ENCODE measurements around the gene GCFC2.
"Not testable (repeated sequence)": the region's sequence is repeated elsewhere in the genome, so short reads cannot be mapped to it uniquely, and the experiment has no call there.

GCFC2 gene

DNA sequence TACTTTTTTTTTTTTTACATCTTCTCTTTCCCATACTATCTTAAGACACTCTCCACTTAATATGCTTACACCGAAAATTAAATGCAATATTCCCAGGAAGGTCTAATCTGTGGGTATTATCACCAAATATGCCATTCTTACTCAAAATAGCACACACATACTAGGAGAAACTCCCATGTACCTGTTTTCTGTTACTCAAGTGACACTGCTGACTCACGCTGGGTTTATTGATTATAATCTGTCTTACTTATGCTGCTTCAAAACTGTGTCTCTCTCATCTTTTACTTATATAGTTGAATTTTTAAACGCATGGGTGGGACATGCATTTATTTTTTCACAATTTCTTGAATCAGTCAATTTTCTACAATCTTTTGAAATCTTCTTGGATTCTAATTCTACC is 34.3 kb downstream of the GCFC2 start:
- DNase-seq = no peak

- no peak for DNase-seq
Measured at GRCh38 chr2:75675908-75676307, 34.8 kb downstream of the GCFC2 start.

DNA sequence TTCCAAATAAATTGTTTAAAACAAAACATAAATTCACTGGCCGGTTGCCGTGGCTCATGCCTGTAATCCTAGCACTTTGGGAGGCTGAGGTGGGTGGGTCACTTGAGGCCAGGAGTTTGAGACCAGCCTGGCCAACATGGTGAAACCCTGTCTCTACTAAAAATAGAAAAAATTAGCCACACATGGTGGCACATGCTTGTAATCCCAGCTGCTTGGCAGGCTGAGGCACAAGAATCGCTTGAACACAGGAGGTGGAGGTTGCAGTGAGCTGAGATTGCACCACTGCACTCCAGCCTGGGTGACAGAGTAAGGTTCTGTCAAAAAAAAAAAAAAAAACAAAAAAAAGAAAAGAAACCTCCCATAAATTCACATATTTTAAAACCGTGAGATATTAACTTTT is 35.3 kb downstream of the GCFC2 start:
- not testable (repeated sequence) for DNase-seq

DNA sequence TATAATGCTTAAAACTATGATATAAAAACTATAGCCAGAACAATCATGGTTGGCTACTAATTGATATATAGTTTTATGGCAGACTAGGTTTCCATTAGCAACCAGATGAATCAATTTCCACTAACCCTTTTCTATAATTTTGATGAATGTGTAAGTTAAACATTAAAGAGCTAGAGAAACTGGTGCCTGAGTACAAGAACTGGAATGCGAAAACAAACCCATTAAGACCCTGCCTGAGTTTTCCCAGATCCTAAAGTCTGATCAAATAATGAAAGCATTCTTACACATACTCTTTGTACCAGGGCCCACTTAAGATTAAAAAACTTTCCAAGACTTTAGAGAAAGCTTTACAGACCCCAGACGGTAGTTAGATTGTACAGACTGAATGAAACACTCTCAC is 42.8 kb downstream of the GCFC2 start:
- DNase-seq = no peak

DNA sequence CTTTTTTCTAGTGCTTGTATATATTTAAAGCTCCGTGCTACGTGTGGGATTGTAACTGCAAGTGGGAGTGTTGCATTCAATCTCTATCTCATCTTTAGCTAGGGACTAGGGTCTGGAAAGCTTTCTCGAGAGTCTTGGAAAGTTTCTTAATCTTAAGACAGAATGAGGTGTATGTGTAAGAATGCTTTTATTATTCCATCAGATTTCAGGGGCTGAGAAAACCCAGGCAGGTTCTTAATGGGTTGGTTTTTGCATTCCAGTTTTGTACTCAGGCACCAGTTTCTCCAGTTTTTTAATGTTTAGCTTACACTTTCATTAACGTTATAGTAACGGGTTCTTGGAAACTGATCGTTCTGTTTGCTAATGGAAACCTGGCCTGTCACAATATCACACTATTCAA is 43.8 kb downstream of the GCFC2 start:
- DNase-seq = no peak

GRCh38 chr2:75657798-75658197 is 52.9 kb downstream of the GCFC2 start:
- DNase-seq = no peak

DNA sequence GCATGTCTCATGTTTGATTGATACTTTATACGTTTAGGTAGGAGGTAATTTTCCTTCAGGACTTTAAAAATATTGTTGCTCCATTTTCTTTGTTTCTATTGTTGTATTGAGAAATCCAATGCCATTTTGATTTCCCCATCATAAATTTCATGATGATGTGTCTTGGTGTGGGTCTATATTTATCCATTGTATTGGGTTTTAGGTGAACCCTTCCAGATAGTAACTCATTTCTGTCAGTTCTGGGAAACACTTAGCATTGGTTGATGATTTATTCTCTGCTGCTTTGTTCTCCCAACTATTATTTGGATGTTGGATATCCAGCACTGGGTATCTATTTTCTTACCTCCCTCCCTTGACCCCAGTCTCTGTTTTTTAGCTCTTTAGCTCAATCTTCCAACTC is 54.2 kb downstream of the GCFC2 start:
- no peak for DNase-seq

- no peak for DNase-seq
Measured at GRCh38 chr2:75655861-75656260, 54.9 kb downstream of the GCFC2 start.

GRCh38 chr2:75654012-75654411 is 56.7 kb downstream of the GCFC2 start:
- DNase-seq = no peak

- DNase-seq = peak; percentile 12
Measured at GRCh38 chr2:75647771-75648170, 62.9 kb downstream of the GCFC2 start.

DNA sequence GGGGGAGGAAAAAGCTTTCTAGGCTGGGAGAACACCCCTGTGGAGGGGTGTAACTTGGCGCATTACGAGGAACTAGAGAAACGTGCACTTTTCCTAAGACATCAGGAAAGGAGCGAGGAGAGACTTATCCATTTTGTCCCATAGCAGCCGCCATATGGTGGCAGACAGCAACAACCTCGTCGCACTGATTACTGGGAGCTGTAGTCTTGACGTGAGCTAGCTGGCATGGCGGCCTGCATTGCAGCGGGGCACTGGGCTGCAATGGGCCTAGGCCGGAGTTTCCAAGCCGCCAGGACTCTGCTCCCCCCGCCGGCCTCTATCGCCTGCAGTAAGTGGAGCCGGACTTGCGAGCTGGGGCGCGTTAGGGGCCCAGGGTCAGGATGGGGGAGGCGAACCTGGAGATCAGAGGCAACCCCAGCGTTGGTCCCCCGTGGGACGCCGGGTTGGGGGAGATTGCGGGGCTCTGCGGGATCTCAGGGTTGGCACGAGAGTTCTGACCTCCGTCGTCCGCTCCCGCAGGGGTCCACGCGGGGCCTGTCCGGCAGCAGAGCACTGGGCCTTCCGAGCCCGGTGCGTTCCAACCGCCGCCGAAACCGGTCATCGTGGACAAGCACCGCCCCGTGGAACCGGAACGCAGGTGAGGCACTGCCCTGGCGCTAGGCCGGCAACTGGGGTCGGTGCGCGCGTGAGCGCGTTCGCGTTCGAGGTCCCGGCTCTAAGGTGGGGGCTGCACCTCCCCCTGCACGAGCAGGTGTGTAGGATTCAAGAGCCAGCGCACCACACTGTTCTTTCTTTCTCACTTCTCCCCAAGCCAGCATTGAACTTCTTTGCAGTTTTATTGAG is 63.9 kb downstream of the GCFC2 start, which contains the start of gene MRPL19:
Gene MRPL19, plus strand, starts transcription at position 201 of the 843 bp plus-strand sequence. Its CDS starts 25 bp downstream, at position 226.
- DNase-seq = peak; percentile 81

DNA sequence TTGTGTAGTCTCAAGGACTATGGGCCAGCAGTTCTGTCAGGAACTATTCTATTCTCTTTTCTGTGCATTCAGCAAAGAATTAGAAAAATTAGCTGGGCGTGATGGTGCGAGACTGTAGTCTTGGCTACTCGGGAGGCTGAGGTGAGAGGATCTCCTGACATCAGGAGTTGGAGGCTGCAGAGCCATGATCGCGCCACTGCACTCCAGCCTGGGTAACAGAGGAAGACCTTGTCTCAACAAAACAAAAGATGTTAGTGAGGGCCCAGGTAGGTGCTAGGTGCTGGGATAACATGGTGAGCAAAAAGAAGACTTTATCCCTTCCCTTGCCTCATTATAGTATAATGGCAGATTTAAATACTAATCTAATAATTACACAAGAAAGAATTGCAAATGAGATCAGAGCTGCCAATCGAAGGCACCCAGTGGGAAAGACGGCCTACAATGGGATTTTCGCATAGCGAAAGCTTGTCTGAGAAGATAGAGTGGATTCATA is 64.6 kb downstream of the GCFC2 start:
- DNase-seq = no peak

GRCh38 chr2:75645643-75646042 is 65.1 kb downstream of the GCFC2 start:
- no peak for DNase-seq

- DNase-seq = no peak
Measured at GRCh38 chr2:75643980-75644379, 66.7 kb downstream of the GCFC2 start.

GRCh38 chr2:75641587-75641986 is 69.1 kb downstream of the GCFC2 start:
- DNase-seq = no peak

DNA sequence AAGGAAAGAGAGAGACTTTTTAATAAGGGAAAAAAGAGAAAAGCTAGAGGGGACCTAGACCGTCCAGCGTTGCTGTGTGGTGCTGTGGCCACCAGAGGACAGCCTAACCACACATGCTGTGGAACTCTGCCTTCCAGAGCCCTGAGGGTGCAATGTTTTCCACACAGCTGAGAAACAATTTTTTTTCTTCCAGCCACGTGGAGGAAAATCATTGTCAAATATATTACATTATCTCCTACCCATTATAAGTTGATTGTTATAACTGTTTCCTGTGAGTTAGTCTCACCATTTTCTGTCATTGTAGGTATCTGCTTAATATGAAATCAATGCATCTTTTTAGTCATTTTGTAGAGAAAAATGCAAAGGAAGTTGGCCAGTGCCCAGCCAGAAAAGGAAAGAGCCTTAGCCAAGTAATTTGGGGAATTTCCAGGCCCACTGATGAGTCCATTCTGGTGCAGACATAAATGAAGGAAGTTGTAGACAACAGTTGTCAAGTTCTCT is 70.0 kb downstream of the GCFC2 start:
- peak; percentile 72 for DNase-seq

GRCh38 chr2:75637568-75637967 is 73.1 kb downstream of the GCFC2 start:
- DNase-seq = no peak

DNA sequence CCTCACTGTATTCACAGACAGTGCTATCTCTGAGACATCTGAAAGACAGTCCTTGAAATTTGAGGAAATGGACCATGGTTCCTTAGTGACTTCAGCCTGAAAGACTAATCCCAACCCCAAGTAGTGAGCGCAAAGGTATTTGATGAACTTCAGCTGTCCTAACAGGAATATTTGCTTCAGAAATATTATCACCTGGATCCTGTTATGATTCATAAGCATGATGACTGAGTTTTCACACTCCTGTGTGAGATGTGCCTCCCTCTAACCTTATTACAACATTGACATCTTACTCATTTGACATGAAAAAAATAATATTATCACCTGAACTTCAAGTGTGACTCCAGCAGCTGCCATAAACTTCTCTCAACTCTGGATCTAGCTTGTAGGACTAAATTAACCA is 75.8 kb downstream of the GCFC2 start:
- no peak for DNase-seq

DNA sequence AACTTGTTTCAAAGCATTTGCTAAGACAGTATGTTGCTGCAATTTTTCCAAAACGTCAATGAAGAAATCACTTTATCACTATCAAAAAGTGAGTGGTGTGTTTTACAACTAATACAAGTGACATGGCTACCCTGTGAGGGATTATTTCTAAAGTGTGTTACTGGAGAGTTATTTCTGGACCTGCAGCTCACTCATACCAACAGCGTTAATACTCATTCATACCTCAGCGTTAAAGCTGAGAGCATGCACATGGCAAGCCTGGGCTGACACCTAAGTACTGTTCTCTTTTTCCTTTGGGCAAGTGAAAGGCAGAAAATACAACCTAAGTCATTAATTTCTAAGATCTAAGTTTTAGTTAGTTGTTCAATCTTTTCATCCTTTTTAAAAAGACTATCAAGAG is 77.1 kb downstream of the GCFC2 start:
- DNase-seq = no peak

GRCh38 chr2:75632813-75633212 is 77.9 kb downstream of the GCFC2 start:
- DNase-seq = no peak

DNA sequence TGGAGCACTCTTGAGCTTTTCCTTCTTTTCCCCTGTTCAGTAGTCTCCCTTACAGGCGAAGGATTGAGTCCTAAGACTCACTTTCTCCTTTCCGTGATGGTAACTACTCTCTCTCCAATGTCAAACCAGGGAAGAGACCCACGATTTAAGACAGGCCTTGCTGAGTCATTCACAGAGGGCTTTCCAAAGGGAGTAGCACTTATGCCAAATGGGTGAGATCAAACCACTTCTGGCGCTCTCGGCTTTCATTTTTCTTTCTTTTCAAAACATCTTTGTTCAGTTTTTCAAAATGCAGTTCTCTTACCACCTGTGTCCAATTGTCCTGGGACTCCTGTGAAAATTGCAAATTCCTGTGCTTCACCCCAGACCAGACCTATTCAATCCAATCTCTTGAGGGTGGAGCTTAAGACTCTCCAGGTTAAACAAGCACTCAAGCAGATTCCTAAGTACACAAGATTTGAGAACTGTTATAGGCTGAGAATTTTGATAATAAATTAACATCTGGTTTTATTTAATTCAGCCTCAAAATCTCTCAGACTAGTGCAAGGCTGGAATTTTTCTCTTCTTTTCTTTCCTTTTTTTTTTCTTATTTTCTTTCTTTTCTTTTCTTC is 78.5 kb downstream of the GCFC2 start:
- DNase-seq = no peak

GRCh38 chr2:75627902-75628504 is 82.7 kb downstream of the GCFC2 start:
- DNase-seq = peak; percentile 76

DNA sequence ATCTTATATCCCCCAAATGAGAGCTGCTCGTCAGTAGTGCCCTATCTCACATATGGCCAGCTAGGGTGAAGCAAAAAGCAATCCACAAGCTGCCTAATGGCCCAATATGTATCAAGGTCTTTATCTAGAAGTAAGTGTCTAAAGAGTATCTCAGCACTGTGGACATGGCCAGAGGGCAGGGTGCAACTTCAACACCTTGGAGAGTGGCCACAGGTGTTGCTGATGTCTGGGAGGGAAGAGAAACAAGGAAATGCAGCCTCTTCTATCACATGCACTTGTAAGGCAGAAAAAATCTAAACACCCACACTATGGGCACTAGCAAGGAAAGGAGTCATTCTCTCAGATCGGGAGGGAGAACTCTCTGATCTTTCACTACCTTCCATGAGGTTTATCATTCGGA is 87.8 kb downstream of the GCFC2 start:
- no peak for DNase-seq

GRCh38 chr2:75622500-75622899 is 88.2 kb downstream of the GCFC2 start:
- DNase-seq = no peak
